Neural cell (in vitro differentiated cells): Measurements from ENCODE around the gene CTCF. TPM values are rescaled to one million over a fixed set of nuclear protein-coding genes. Genes with fewer than 3 reads are reported as not detected.

Experiments used
- polyA plus RNA-seq: library from polyadenylated mRNA; depleted of rRNA; stranded (reverse); fragments of >200 nt; gene quantifications from 2 replicates; pipeline ENCODE4 v1.2.3, GENCODE V29; 2014
- small RNA-seq, 3 experiments: library from RNA; depleted of rRNA; stranded (forward); fragments of <200 nt; gene quantifications; one replicate each; pipeline ENCODE3, GENCODE V24; 2012

The CTCF gene
- polyA plus RNA-seq, 1 donor from 2014 or later, result 42.8 TPM

Small RNAs within 50 kb of the gene (small RNA-seq; reads per million reads assigned to genes)
- 0 reads per million in 3 experiments for gene AC027682.3

Other genes starting within 250 kb of the CTCF start
- 0.45 and 3.3 TPM in 2 replicates for gene KCTD19, start 235.8 kb upstream of the CTCF start, polyA plus RNA-seq
- 0.44 and 1.6 TPM in 2 replicates for gene LRRC36, start 235.7 kb upstream of the CTCF start, polyA plus RNA-seq
- gene TPPP3, start 169.0 kb upstream of the CTCF start, polyA plus RNA-seq, result 1.1 and 2.7 TPM in 2 replicates
- 1.7 TPM in 1 of 2 replicates, not detected in the other for gene ZDHHC1, start 146.0 kb upstream of the CTCF start, polyA plus RNA-seq
- gene HSD11B2, start 131.4 kb upstream of the CTCF start, polyA plus RNA-seq, result 0.24 and 2.8 TPM in 2 replicates
- gene ATP6V0D1, start 81.4 kb upstream of the CTCF start, polyA plus RNA-seq, result 188 and 195 TPM in 2 replicates
- gene AGRP, start 79.0 kb upstream of the CTCF start, polyA plus RNA-seq, result not detected in 2 replicates
- 13.2 and 15.1 TPM in 2 replicates for gene RIPOR1, start 33.7 kb upstream of the CTCF start, polyA plus RNA-seq
- 1.8 and 7.1 TPM in 2 replicates for gene CARMIL2, start 82.6 kb downstream of the CTCF start, polyA plus RNA-seq
- gene ACD, start 97.7 kb downstream of the CTCF start, polyA plus RNA-seq, result 98.6 and 108 TPM in 2 replicates
- gene PARD6A, start 98.4 kb downstream of the CTCF start, polyA plus RNA-seq, result 34.2 and 34.8 TPM in 2 replicates
- 29.9 and 36.6 TPM in 2 replicates for gene ENKD1, start 104.2 kb downstream of the CTCF start, polyA plus RNA-seq
- 1.4 and 2.4 TPM in 2 replicates for gene C16orf86, start 104.3 kb downstream of the CTCF start, polyA plus RNA-seq
- gene GFOD2, start 156.8 kb downstream of the CTCF start, polyA plus RNA-seq, result 88.4 and 106 TPM in 2 replicates
- gene RANBP10, start 244.0 kb downstream of the CTCF start, polyA plus RNA-seq, result 10.9 and 15.4 TPM in 2 replicates
- 24.2 and 31.0 TPM in 2 replicates for gene TSNAXIP1, start 244.4 kb downstream of the CTCF start, polyA plus RNA-seq